Mucosa of stomach (tissue), 1 donor: ENCODE measurements around the gene CIZ1.

Experiments used
- H3K27me3 ChIP-seq: one replicate; pipeline ENCODE4 v1.7.0; 2013; ENCODE audit warnings: mild to moderate bottlenecking, low read length; ENCODE audit not compliant: control insufficient read depth, insufficient read depth
- H3K36me3 ChIP-seq: one replicate; pipeline ENCODE4 v1.7.0; 2013; ENCODE audit warnings: low read length; ENCODE audit not compliant: control insufficient read depth, insufficient read depth
- H3K4me1 ChIP-seq: one replicate; pipeline ENCODE4 v1.7.0; 2013; ENCODE audit warnings: mild to moderate bottlenecking, low read length; ENCODE audit not compliant: control insufficient read depth, insufficient read depth
- H3K4me3 ChIP-seq: one replicate; pipeline ENCODE4 v1.7.0; 2013; ENCODE audit warnings: low read length
- H3K9ac ChIP-seq: one replicate; pipeline ENCODE4 v1.7.0; 2013; ENCODE audit warnings: mild to moderate bottlenecking, low read length, moderate library complexity
- H3K9me3 ChIP-seq: one replicate; pipeline ENCODE4 v1.7.0; 2013; ENCODE audit warnings: mild to moderate bottlenecking, low read length, moderate library complexity; ENCODE audit not compliant: control insufficient read depth
- donor health status: Pancreatic carcinoma.

Gene CIZ1

DNA sequence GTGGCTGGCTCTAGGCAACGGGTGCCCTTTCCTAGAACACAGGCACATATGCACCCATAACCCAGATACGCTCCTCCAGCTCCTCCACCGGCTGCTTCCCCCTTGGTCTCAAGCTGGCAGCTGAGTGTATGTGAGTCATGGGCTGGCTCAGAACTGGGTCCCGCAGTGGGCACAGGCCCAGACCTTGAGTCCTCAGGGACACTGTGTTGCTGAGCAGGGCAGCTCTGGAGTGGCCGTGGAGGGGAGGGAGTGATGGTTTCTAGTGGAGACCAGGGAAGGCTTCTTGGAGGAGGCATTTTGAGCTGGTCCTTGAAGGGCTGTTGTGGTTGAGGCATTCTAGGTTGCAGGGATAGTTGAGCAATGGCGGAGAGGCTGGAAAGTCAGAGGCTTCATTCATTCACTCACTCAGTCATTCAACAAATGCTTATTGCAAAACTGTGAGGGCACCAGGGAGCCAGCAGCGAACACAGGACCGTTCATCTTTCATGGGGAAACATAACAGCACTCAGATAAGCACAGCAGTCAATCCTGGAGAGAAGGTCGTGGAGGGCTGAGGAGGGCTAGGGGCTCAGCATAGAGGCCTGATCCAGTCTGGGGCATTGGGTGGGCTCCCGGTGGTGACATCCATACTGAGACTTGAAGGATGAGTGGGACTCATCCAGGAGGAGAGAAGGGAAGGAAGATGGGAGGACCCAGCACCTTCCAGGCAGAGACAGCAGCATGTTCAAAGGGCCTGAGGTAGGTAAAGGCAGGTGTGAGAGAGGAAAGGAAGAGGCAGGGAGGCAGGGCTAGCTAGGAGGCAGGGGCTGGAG is 29.0 kb downstream of the CIZ1 start:
- Histone ChIP-seq H3K4me1 (peaks cover 16% of the 10 kb centered on the region), H3K36me3 (no peaks in the 10 kb centered on the region), H3K9ac (no peak overlapping the region), H3K9me3 (no peaks in the 10 kb centered on the region), H3K27me3 (no peaks in the 10 kb centered on the region), H3K4me3 (no peak overlapping the region)

DNA sequence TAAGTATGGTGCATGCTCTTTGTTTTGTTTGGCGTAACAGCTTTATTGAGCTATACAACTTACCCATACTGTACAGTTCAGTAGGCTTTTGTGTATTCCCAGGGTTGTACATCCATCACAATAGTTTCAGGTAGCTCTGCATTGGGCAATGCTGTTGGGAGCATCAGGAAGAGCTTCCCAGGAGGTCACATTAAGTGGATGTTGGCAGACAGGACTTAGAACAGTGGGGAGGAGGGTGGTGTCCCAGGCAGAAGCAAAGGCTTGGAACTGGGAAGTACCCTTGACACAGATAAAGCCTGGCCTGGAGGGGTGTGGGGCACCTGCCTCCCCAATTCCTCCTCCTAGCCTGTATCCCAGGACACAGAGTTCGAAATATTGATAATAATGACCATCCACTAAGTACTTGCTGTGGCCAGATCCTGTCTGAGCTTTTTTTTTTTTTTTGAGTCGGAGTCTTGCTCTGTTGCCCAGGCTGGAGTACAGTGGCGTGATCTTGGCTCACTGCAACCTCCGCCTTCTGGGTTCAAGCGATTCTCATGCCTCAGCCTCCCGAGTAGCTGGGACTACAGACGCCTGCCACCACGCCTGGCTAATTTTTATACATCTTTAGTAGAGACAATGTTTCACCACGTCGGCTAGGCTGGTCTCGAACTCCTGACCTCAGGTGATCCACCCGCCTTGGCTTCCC is 30.0 kb downstream of the CIZ1 start:
- H3K9ac ChIP-seq, result no peak overlapping the region
- no peak overlapping the region for H3K4me3 ChIP-seq
- no peaks in the 10 kb centered on the region for H3K36me3 ChIP-seq
- H3K4me1 ChIP-seq, result peaks cover 16% of the 10 kb centered on the region
- H3K27me3 ChIP-seq, result no peaks in the 10 kb centered on the region
- H3K9me3 ChIP-seq, result no peaks in the 10 kb centered on the region

DNA sequence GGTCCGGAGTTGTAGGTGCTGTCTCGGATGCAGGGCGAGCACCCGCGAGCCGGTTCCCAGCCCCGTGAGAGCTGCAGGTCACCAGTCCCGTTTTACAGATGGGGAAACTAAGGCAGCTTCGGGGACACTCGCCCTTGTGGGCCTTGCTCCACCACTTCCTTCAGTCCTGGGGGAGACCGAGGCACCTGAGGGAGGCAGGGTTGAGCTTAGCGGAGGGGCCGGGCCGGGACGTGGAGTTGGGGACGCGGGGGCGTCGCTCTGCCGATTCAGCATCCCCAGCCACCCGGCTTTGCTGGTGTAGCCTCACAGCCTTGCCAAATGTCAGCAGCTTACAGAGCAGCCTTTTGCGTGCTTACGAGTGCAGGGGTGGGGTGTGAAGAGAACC is 30.8 kb downstream of the CIZ1 start:
- H3K9ac ChIP-seq, result peak overlapping the region; percentile 83
- peaks cover 16% of the 10 kb centered on the region for H3K4me1 ChIP-seq
- H3K9me3 ChIP-seq, result no peaks in the 10 kb centered on the region
- peak overlapping the region; percentile 93 for H3K4me3 ChIP-seq
- H3K36me3 ChIP-seq, result no peaks in the 10 kb centered on the region
- no peaks in the 10 kb centered on the region for H3K27me3 ChIP-seq

DNA sequence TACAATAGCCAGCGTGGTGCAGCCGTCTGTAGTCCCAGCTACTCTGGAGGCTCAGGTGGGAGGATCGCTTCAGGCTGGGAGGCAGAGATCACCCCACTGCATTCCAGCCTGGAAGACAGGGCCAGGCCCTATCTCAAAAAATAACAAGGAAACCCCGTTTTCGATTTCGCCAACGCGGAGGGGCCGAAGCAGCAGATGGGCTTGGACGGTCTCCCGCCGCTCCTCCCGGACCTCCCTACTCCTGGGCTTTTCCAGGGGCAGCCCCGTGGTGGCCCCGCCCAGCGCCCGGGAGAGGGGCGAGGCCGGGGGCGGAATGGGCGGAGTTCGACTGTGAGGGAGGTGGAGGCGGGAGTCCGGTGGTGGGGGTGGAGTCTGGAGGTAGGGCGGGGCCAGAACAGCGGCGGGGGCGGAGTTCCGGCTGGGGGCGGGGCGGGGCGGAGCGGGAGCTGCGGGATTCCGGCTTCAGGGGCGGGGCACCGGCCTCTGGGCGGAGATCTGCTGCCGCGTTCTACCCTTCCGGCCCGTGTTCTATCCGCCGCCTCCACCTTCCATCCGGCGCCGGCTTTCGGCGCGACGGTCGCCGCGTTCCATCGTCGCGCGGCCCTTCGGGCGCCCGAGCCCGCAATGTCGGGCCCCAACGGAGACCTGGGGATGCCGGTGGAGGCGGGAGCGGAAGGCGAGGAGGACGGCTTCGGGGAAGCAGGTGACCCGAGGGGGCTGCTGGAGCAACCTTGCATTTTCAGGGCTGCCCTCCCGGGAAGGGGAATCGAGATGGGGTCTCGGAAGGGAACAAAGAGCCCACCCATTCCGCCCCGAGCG is 31.4 kb downstream of the CIZ1 start, which contains the start of gene BBLN:
Gene BBLN, plus strand, starts transcription at position 482 of the 819 bp plus-strand sequence. Its CDS starts 143 bp downstream, at position 625.
- peaks cover 16% of the 10 kb centered on the region for H3K4me1 ChIP-seq
- no peaks in the 10 kb centered on the region for H3K27me3 ChIP-seq
- H3K4me3 ChIP-seq, result peak within 1 kb of the TSS; percentile 93
- no peaks in the 10 kb centered on the region for H3K36me3 ChIP-seq
- H3K9ac ChIP-seq, result peak within 1 kb of the TSS; percentile 83
- H3K9me3 ChIP-seq, result no peaks in the 10 kb centered on the region

DNA sequence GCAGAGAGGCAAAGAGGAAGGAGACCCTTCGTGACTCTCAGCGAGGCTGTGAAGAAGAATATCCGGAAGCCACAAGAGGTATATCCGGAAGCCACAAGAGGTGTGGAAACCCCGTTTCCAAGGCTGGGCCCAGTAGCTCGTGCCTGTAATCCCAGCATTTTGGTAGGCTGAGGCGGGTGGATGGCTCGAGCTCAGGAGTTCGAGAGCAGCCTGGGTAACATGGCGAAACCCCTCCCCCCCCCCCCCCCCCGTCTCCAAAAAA is 31.9 kb downstream of the CIZ1 start:
- Histone ChIP-seq H3K9me3 (no peaks in the 10 kb centered on the region), H3K36me3 (no peaks in the 10 kb centered on the region), H3K4me1 (peaks cover 16% of the 10 kb centered on the region), H3K27me3 (no peaks in the 10 kb centered on the region), H3K9ac (peak overlapping the region; percentile 64), H3K4me3 (peak overlapping the region; percentile 15)

DNA sequence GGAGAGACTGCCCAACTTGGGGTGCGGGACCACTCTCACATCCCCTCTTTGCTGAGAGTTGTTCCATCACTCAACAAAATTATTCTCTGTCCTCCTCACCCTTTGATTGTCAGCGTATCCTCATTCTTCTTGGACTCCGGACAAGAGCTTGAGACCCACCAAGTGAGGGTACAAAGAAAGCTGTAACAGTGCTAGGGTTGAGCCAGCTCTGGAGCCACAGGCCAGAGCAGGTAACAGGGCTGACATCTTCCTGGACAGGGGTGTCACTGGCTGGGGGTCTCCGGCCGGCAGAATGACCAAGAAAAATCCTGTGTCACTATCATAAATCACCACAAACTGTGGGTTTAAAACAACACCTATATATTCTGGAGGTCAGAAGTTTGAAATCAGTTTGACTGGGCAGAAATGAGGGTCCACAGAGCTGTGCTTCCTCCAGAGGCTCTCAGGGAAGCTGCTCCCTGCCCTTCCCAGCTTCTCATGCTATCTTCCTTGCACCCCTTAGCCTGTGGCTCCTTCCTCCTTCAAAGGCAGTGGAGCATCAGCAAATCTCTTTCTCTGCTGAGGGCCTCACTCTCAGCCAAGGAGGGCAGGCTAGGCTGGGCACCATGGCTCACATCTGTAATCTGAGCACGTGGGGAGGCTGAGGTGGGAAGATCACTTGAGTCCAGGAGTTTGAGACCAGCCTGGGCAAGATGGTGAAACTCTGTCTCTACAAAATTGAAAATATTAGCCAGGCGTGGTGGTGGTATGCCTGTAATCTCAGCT is 35.5 kb downstream of the CIZ1 start:
- H3K9me3 ChIP-seq, result no peaks in the 10 kb centered on the region
- peaks cover 17% of the 10 kb centered on the region for H3K4me1 ChIP-seq
- no peak overlapping the region for H3K4me3 ChIP-seq
- no peaks in the 10 kb centered on the region for H3K27me3 ChIP-seq
- H3K36me3 ChIP-seq, result no peaks in the 10 kb centered on the region
- no peak overlapping the region for H3K9ac ChIP-seq

DNA sequence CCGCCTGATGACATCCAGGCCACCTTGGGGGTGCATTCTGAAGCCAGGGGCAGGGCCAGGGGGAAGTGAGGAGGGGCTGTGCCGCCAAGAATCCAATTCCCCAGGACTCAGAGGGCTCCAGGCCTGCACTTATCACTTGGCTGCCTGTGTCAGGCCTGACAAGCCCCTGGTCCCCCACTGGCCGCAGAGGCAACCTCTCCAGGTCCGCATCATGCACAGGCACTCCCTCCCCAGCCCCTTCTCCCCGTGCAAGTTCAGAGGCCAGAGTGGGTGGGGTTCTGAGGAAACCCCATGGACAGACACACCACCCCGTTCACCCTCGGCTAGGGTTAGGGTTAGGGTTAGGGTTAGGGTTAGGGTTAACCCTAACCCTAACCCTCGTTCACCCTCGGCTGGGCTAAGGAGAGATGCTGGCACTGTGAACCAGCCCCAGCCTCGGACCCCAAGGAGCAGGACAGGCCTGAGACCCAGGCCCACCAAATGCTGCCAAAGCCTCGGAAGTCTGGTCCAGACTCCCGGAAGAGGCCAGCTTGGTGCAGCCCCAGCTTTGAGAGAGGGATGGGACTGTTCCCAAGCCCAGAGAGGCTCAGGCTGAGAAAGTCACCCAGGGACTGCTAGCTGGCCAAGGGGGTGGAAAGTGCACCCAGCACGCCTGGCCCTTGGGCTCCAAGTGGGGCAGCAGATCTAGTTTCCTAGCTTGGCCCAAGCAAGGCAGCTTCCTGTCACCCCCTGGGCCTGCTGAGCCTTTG is 37.3 kb downstream of the CIZ1 start:
- Histone ChIP-seq H3K9me3 (no peaks in the 10 kb centered on the region), H3K27me3 (no peaks in the 10 kb centered on the region), H3K36me3 (no peaks in the 10 kb centered on the region), H3K4me3 (no peak overlapping the region), H3K9ac (no peak overlapping the region), H3K4me1 (peaks cover 23% of the 10 kb centered on the region)

DNA sequence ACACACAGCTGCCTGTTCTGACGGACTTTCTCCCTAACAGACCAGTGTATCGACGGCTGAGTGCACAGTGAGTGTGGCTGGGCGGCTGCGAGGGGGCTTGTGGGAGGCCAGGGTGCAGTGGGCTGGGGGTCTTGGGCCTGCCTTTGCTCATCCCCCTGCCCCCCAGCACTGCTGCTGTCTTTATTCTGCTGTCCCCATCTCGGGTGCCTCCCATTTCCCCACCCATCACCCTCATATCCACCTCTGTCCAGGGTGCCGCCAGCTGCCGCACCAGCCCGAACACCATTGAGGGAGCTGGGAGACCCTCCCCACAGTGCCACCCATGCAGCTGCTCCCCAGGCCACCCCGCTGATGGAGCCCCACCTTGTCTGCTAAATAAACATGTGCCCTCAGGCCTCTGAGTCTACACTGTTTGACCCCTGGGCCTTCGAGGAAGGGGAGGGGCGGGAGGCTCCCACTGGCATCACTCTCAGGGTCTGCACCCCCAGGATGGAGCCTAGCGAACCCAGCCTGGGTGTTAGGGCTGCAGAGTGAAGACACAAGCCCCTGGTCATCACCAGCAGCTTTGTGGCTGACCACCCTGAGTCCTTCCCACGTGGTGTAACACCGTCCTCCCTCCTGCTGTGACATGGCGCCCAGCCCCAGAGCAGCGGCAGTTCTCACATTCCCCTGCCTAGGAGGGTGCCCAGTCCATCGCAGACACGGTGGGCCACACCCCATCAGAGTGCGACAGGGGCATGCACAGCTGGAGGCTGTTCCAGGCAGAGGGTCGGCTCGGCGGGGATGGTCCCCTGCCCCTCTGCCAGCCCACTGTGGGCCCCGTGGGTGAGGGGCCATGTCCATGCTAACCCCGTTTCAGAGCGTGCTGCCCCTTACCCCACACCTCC is 38.1 kb downstream of the CIZ1 start:
- H3K9ac ChIP-seq, result no peak overlapping the region
- H3K4me3 ChIP-seq, result no peak overlapping the region
- H3K36me3 ChIP-seq, result no peaks in the 10 kb centered on the region
- no peaks in the 10 kb centered on the region for H3K27me3 ChIP-seq
- no peaks in the 10 kb centered on the region for H3K9me3 ChIP-seq
- H3K4me1 ChIP-seq, result peaks cover 31% of the 10 kb centered on the region

DNA sequence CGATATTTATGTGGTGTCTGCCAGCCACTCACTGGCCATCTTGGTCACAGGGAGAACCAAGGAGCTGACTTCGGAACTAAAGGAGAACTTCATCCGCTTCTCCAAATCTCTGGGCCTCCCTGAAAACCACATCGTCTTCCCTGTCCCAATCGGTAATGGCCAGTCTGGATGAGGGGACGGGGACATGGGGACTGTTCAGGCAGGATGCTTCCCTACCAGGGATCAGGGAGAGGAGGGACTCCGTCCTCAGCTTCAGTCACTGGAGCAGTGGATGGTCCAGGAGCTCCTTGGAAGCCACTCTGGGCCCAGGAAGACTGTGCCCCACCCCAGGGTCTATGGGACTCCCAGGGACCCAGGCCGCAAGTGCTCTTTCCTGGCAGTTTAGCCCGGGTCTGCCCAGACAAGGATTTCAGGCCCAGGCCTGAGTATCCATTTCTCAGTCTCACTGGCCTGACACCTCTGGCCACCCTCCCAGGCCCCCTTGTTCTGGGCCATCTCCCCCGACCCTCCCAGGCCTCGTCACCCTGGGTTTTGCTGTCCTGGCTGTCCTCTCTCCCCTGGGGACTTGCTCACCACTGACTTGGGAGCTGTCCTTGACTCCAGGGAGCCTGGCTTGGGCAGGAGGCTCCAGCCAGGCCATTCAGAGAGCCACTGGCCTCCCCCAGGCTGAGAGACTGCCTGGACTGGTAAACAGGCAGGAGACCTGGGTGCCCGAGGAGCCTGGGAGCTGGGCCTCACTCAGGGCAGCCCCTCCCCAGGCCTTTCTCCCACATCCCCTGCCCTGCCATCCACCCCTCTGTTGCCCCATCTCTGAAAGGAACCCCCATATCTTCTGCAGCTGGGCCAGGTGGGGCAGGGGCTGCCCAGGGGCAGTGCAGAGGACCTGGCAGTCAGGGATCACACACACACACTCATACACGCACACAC is 39.0 kb downstream of the CIZ1 start:
- H3K4me3 ChIP-seq, result no peak overlapping the region
- no peaks in the 10 kb centered on the region for H3K27me3 ChIP-seq
- H3K9me3 ChIP-seq, result no peaks in the 10 kb centered on the region
- no peaks in the 10 kb centered on the region for H3K36me3 ChIP-seq
- H3K9ac ChIP-seq, result no peak overlapping the region
- H3K4me1 ChIP-seq, result peaks cover 36% of the 10 kb centered on the region
